H9 (cell line): Measurements from ENCODE around the gene ENTR1. TPM values are rescaled to one million over a fixed set of nuclear protein-coding genes. Genes with fewer than 3 reads are reported as not detected.

Source experiments
- DNase-seq: peaks from one replicate; pipeline ENCODE4 v3.0.0-alpha.2; 2017
- H2AFZ ChIP-seq: one replicate; pipeline ENCODE4 v1.6.1; 2013; ENCODE audit warnings: mild to moderate bottlenecking, low read length, control low read depth, moderate library complexity
- H2AK5ac ChIP-seq: 2 replicates; pipeline ENCODE4 v1.6.1; 2013; ENCODE audit warnings: low read length, control low read depth, mixed read lengths; ENCODE audit not compliant: insufficient read length
- H2BK120ac ChIP-seq: one replicate; pipeline ENCODE4 v1.6.1; 2013; ENCODE audit warnings: low read depth, mild to moderate bottlenecking, low read length, control low read depth, inconsistent platforms; ENCODE audit not compliant: poor library complexity, severe bottlenecking
- H2BK12ac ChIP-seq: 2 replicates; pipeline ENCODE4 v1.6.1; 2013; ENCODE audit warnings: low read length, control low read depth, mixed read lengths, low read depth; ENCODE audit not compliant: insufficient read length
- H2BK15ac ChIP-seq: 2 replicates; pipeline ENCODE4 v1.6.1; 2013; ENCODE audit warnings: low read depth, low read length, control low read depth
- H2BK20ac ChIP-seq: one replicate; pipeline ENCODE4 v1.6.1; 2013; ENCODE audit warnings: low read depth, mild to moderate bottlenecking, low read length, control low read depth, inconsistent platforms; ENCODE audit not compliant: poor library complexity, severe bottlenecking
- H2BK5ac ChIP-seq: 2 replicates; pipeline ENCODE4 v1.6.1; 2013; ENCODE audit warnings: low read length, control low read depth, mixed read lengths; ENCODE audit not compliant: insufficient read length
- H3K14ac ChIP-seq: 2 replicates; pipeline ENCODE4 v1.6.1; 2013; ENCODE audit warnings: low read length, control low read depth; ENCODE audit not compliant: insufficient read depth
- H3K18ac ChIP-seq: 2 replicates; pipeline ENCODE4 v1.6.1; 2013; ENCODE audit warnings: low read depth, mild to moderate bottlenecking, mixed read lengths, low read length, control low read depth; ENCODE audit not compliant: insufficient read length
- H3K23ac ChIP-seq: 2 replicates; pipeline ENCODE4 v1.6.1; 2013; ENCODE audit warnings: low read length, control low read depth, mixed read lengths, low read depth; ENCODE audit not compliant: insufficient read length
- H3K23me2 ChIP-seq: 2 replicates; pipeline ENCODE4 v1.6.1; 2013; ENCODE audit warnings: low read depth, mild to moderate bottlenecking, mixed read lengths, low read length, control low read depth; ENCODE audit not compliant: insufficient read length, poor library complexity, severe bottlenecking
- H3K27ac ChIP-seq: 2 replicates; pipeline ENCODE4 v1.5.1; 2013; ENCODE audit warnings: low read length, control low read depth, mixed read lengths, low read depth; ENCODE audit not compliant: insufficient read length
- H3K27me3 ChIP-seq: 2 replicates; pipeline ENCODE4 v1.6.1; 2013; ENCODE audit warnings: low read length, control low read depth, inconsistent platforms; ENCODE audit not compliant: insufficient read depth
- H3K4ac ChIP-seq: 2 replicates; pipeline ENCODE4 v1.6.1; 2013; ENCODE audit warnings: low read depth, mild to moderate bottlenecking, control low read depth, inconsistent platforms, low read length, moderate library complexity
- H3K4me1 ChIP-seq: 2 replicates; pipeline ENCODE4 v1.6.1; 2013; ENCODE audit warnings: low read length, control low read depth, inconsistent platforms; ENCODE audit not compliant: insufficient read depth
- H3K4me2 ChIP-seq: 2 replicates; pipeline ENCODE4 v1.6.1; 2013; ENCODE audit warnings: low read length, control low read depth, mixed read lengths; ENCODE audit not compliant: insufficient read length, insufficient read depth
- H3K56ac ChIP-seq: 2 replicates; pipeline ENCODE4 v1.6.1; 2013; ENCODE audit warnings: low read depth, mild to moderate bottlenecking, mixed read lengths, low read length, control low read depth; ENCODE audit not compliant: insufficient read length
- H3K79me1 ChIP-seq: 2 replicates; pipeline ENCODE4 v1.6.1; 2013; ENCODE audit warnings: low read depth, mild to moderate bottlenecking, moderate library complexity, low read length, control low read depth, inconsistent platforms; ENCODE audit not compliant: insufficient read depth, poor library complexity, severe bottlenecking
- H3K79me2 ChIP-seq: 2 replicates; pipeline ENCODE4 v1.6.1; 2013; ENCODE audit warnings: low read length, control low read depth, inconsistent platforms; ENCODE audit not compliant: insufficient read depth
- H3K9ac ChIP-seq: 2 replicates; pipeline ENCODE4 v1.6.1; 2013; ENCODE audit warnings: low read length, control low read depth, mixed read lengths; ENCODE audit not compliant: insufficient read length; ENCODE audit errors: extremely low read depth
- H3K9me3 ChIP-seq: one replicate; pipeline ENCODE4 v1.6.1; 2013; ENCODE audit warnings: low read depth, low read length, inconsistent platforms; ENCODE audit not compliant: control insufficient read depth
- H3T11ph ChIP-seq: one replicate; pipeline ENCODE4 v1.6.1; 2013; ENCODE audit warnings: mild to moderate bottlenecking, low read length, control low read depth, inconsistent platforms
- H4K20me1 ChIP-seq: one replicate; pipeline ENCODE4 v1.6.1; 2013; ENCODE audit not compliant: control insufficient read depth, insufficient read length, insufficient read depth
- H4K5ac ChIP-seq: 2 replicates; pipeline ENCODE4 v1.6.1; 2013; ENCODE audit warnings: low read depth, mild to moderate bottlenecking, mixed read lengths, low read length, control low read depth; ENCODE audit not compliant: insufficient read length
- H4K8ac ChIP-seq: replicated peaks from 2 replicates; pipeline ENCODE4 v1.6.1; 2013; ENCODE audit warnings: low read length, control low read depth, mixed read lengths, low read depth; ENCODE audit not compliant: insufficient read length
- H4K91ac ChIP-seq: 2 replicates; pipeline ENCODE4 v1.6.1; 2013; ENCODE audit warnings: low read depth, mild to moderate bottlenecking, moderate library complexity, mixed read lengths, low read length, control low read depth; ENCODE audit not compliant: insufficient read length
- H3K27ac Mint-ChIP-seq, 3 experiments: 2 replicates in 2 of 3; 3 replicates in 1 of 3; pipeline ENCODE4 v1.8.0; 2020 to 2021; ENCODE audit warnings: mixed read lengths in 3 of 3, mild to moderate bottlenecking in 1 of 3, moderate library complexity in 1 of 3
- H3K27me3 Mint-ChIP-seq: 2 replicates; pipeline ENCODE4 v1.8.0; 2021; ENCODE audit warnings: low read depth, mild to moderate bottlenecking, moderate library complexity, mixed read lengths
- H3K36me3 Mint-ChIP-seq, 3 experiments: 2 replicates in 2 of 3; 3 replicates in 1 of 3; pipeline ENCODE4 v1.8.0; 2020 to 2021; ENCODE audit warnings: low read depth in 3 of 3, mixed read lengths in 3 of 3; ENCODE audit not compliant: insufficient read depth in 1 of 3
- H3K4me1 Mint-ChIP-seq, 2 experiments: 2 replicates each; pipeline ENCODE4 v1.8.0; 2020; ENCODE audit warnings: mixed read lengths in 2 of 2
- H3K4me3 Mint-ChIP-seq, 2 experiments: 2 replicates in 1 of 2; 3 replicates in 1 of 2; pipeline ENCODE4 v1.8.0; 2020 to 2021; ENCODE audit warnings: mild to moderate bottlenecking in 2 of 2, mixed read lengths in 2 of 2, moderate library complexity in 1 of 2
- H3K9me3 Mint-ChIP-seq, 2 experiments: 2 replicates in 1 of 2; 3 replicates in 1 of 2; pipeline ENCODE4 v1.8.0; 2020; ENCODE audit warnings: mild to moderate bottlenecking in 2 of 2, mixed read lengths in 2 of 2, moderate library complexity in 1 of 2
- CTCF ChIP-seq: fragments of 200-600 bp; sonication (generic); conservative IDR thresholded peaks from 3 replicates; pipeline ENCODE4 v1.8.0; 2021; ENCODE audit warnings: antibody characterized with exemption, mild to moderate bottlenecking
- WGBS: extraction: QIAGEN DNeasy Blood & Tissue Kit; methylation state at CpG from one replicate; pipeline ENCODE4 v1.1.7; 2013; ENCODE audit warnings: missing lambda C conversion rate, low lambda C conversion rate, mixed read lengths; ENCODE audit not compliant: insufficient read length; ENCODE audit errors: extremely low coverage; 5-methylcytosine and 5-hydroxymethylcytosine counted together
- total RNA-seq: library from RNA; stranded (reverse); gene quantifications from 2 replicates; pipeline ENCODE4 v1.2.1, GENCODE V29; 2021

ENTR1 gene
- total RNA-seq, 1 experiment from 2014 or later: 108 TPM

GRCh38 chr9:136379891-136380290, 30.5 kb downstream of the ENTR1 start:
- WGBS: no CpG with 5 or more reads among the region's 11 CpGs
- no peaks in the 10 kb centered on the region for H3K27me3 Mint-ChIP-seq

More at GRCh38 chr9:136379891-136380290, 30.5 kb downstream of the ENTR1 start:
- no peak overlapping the region for H3K18ac ChIP-seq
- peaks cover 7 to 48% (median 32%) of the 10 kb centered on the region in 3 experiments; a peak in 6 of 7 replicates for H3K36me3 Mint-ChIP-seq
- H3K4me2 ChIP-seq: no peak overlapping the region
- no peak overlapping the region for H2BK5ac ChIP-seq
- H3K4ac ChIP-seq: no peak overlapping the region
- no peak overlapping the region for H4K8ac ChIP-seq
- no peak overlapping the region for H3K27ac Mint-ChIP-seq
- no peak for DNase-seq
- no peak overlapping the region for H2BK20ac ChIP-seq
- H2AFZ ChIP-seq: no peak overlapping the region
- no peak overlapping the region for H3K56ac ChIP-seq
- H2BK15ac ChIP-seq: no peak overlapping the region
- no peak overlapping the region for H2AK5ac ChIP-seq
- no peak overlapping the region for H4K5ac ChIP-seq
- H3K9ac ChIP-seq: no peak overlapping the region
- no peaks in the 10 kb centered on the region for H3K27me3 ChIP-seq
- no peak overlapping the region for H2BK120ac ChIP-seq
- H3K79me1 ChIP-seq: no peaks in the 10 kb centered on the region
- no peak overlapping the region for H4K91ac ChIP-seq
- H3K4me1 ChIP-seq: no peaks in the 10 kb centered on the region
- no peaks in the 10 kb centered on the region for H3K23me2 ChIP-seq
- H3K4me3 Mint-ChIP-seq: no peak overlapping the region
- no peak overlapping the region for H3K14ac ChIP-seq
- H3K4me1 Mint-ChIP-seq: no peaks in the 10 kb centered on the region
- no peak overlapping the region for H2BK12ac ChIP-seq
- H3K79me2 ChIP-seq: no peaks in the 10 kb centered on the region
- no peak for TF ChIP-seq CTCF
- H3K9me3 ChIP-seq: no peaks in the 10 kb centered on the region
- H4K20me1 ChIP-seq: no peaks in the 10 kb centered on the region
- no peaks in the 10 kb centered on the region for H3K9me3 Mint-ChIP-seq
- H3K23ac ChIP-seq: no peak overlapping the region
- no peak overlapping the region for H3T11ph ChIP-seq
- no peak overlapping the region for H3K27ac ChIP-seq
